Esophagus muscularis mucosa (tissue), 4 donors: ENCODE measurements around the gene SCO2. TPM values are rescaled to one million over a fixed set of nuclear protein-coding genes. Genes with fewer than 3 reads are reported as not detected.
A peak's percentile ranks its signal among the peaks of the same experiment; 100 is the strongest.

Source experiments
- DNase-seq: peaks from one replicate; pipeline ENCODE4 v3.0.0-alpha.2; 2017; ENCODE audit errors: extremely low spot score
- H3K27ac ChIP-seq, 4 donors: fragments of 200-600 bp; sonication (generic); replicated peaks in 1 of 4; 1 replicate in 3 of 4; 2 replicates in 1 of 4; pipeline ENCODE4 v1.5.1; 2016 to 2019; ENCODE audit warnings: mild to moderate bottlenecking in 1 of 4
- H3K27me3 ChIP-seq, 4 donors: fragments of 200-600 bp; sonication (generic); one replicate each; pipeline versions ENCODE4 v1.5.1 to v1.6.0; 2016 to 2019
- H3K36me3 ChIP-seq, 4 donors: fragments of 200-600 bp; sonication (generic); one replicate each; pipeline ENCODE4 v1.5.1; 2016 to 2019
- H3K4me1 ChIP-seq, 4 donors: fragments of 200-600 bp; sonication (generic); one replicate each; pipeline ENCODE4 v1.5.1; 2016 to 2019
- H3K4me3 ChIP-seq, 4 donors: fragments of 200-600 bp; sonication (generic); 1 replicate in 2 of 4; 2 replicates in 2 of 4; pipeline ENCODE4 v1.5.1; 2016 to 2019; ENCODE audit warnings: mild to moderate bottlenecking in 4 of 4, moderate library complexity in 1 of 4
- H3K9me3 ChIP-seq, 4 donors: fragments of 200-600 bp; sonication (generic); 1 replicate in 3 of 4; 2 replicates in 1 of 4; pipeline ENCODE4 v1.5.1; 2016 to 2019
- EP300 ChIP-seq: sonication (generic); formaldehyde crosslinking; IDR thresholded peaks from one replicate; pipeline ENCODE4 v1.6.1; 2017; ENCODE audit warnings: antibody characterized with exemption
- POLR2A ChIP-seq: fragments of 450-650 bp; IDR thresholded peaks from one replicate; pipeline ENCODE4 v1.6.1; 2017; ENCODE audit warnings: antibody characterized with exemption, moderate library complexity, mild to moderate bottlenecking, low read depth
- POLR2AphosphoS5 ChIP-seq, 2 donors: sonication (generic); formaldehyde crosslinking; IDR thresholded peaks; one replicate each; pipeline ENCODE4 v1.6.1; 2017; ENCODE audit warnings: antibody characterized with exemption in 2 of 2
- WGBS: methylation state at CpG from one replicate; pipeline ENCODE4 v1.1.5; 2018; 5-methylcytosine and 5-hydroxymethylcytosine counted together
- intact Hi-C: fragments of 100-400 bp; cut with DNase I; formaldehyde crosslinking; loops from one replicate; pipeline ENCODE4 v1.15.1; 2023
- total RNA-seq, 4 donors: library from RNA; depleted of rRNA; stranded (reverse); fragments of >200 nt; gene quantifications; one replicate each; pipeline versions ENCODE4 v1.1.0 to v1.2.1, GENCODE V29; 2016
- TF ChIP-seq, protein P1 (sequence below), 3 experiments: fragments of 200-600 bp in 2 of 3; fragments of 450-650 bp in 1 of 3; sonication (generic) in 2 of 3; IDR thresholded peaks; one replicate each; pipeline ENCODE4 v1.5.1; 2017 to 2019; ENCODE audit warnings: antibody characterized with exemption in 3 of 3, mild to moderate bottlenecking in 2 of 3, moderate library complexity in 1 of 3

The SCO2 gene
- total RNA-seq, 4 donors from 2014 or later, result 3.1 to 5.1 TPM; not detected in 2

- Histone ChIP-seq H3K4me1 (peaks cover 35 to 64% (median 59%) of the 10 kb centered on the region in 4 donors), H3K4me3 (peak overlapping the region; percentile 62 to 72 (median 63)), H3K9me3 (no peaks in the 10 kb centered on the region), H3K27ac (peak overlapping the region; percentile 79 to 93 (median 88)), H3K27me3 (peaks cover 10 to 70% (median 37%) of the 10 kb centered on the region in 4 donors), H3K36me3 (no peaks in the 10 kb centered on the region)
- TF ChIP-seq EP300 (no peak), POLR2A (peak; percentile 76), POLR2AphosphoS5 (IDR thresholded peaks at IDR 0.05) (peak; percentile 82 to 85)
- TF ChIP-seq, protein P1, sequence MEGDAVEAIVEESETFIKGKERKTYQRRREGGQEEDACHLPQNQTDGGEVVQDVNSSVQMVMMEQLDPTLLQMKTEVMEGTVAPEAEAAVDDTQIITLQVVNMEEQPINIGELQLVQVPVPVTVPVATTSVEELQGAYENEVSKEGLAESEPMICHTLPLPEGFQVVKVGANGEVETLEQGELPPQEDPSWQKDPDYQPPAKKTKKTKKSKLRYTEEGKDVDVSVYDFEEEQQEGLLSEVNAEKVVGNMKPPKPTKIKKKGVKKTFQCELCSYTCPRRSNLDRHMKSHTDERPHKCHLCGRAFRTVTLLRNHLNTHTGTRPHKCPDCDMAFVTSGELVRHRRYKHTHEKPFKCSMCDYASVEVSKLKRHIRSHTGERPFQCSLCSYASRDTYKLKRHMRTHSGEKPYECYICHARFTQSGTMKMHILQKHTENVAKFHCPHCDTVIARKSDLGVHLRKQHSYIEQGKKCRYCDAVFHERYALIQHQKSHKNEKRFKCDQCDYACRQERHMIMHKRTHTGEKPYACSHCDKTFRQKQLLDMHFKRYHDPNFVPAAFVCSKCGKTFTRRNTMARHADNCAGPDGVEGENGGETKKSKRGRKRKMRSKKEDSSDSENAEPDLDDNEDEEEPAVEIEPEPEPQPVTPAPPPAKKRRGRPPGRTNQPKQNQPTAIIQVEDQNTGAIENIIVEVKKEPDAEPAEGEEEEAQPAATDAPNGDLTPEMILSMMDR (IDR thresholded peaks at IDR 0.05), result no peak
- no CpG with 5 or more reads among the region's 53 CpGs for WGBS
- intact Hi-C loops, result no loop called here
- no peak for DNase-seq
Measured at GRCh38 chr22:50530877-50531545, 5.6 kb upstream of the SCO2 start.

DNA sequence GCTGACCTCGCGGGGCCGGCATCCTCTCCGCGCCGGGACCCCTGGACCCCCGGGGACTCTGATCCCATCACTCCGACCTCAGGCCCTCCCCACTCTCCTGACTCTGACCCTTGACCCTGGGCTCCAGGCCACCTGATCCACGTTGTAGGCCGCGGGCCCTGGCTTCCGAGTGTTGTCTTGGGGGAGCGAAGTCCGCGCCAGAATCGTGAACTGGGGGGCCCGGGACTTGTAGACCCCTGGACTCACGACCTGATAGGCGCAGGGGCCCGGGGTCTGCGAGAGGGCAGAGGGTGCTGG is 5.1 kb upstream of the SCO2 start:
- H3K27me3 ChIP-seq, result peaks cover 10 to 65% (median 37%) of the 10 kb centered on the region in 4 donors
- H3K9me3 ChIP-seq, result no peaks in the 10 kb centered on the region
- H3K4me3 ChIP-seq, result peak overlapping the region; percentile 62 to 72 (median 63)
- no peak for DNase-seq
- H3K36me3 ChIP-seq, result no peaks in the 10 kb centered on the region
- intact Hi-C loops, result no loop called here
- no peak for TF ChIP-seq POLR2AphosphoS5 (IDR thresholded peaks at IDR 0.05)
- TF ChIP-seq POLR2A, result no peak
- no peak for TF ChIP-seq EP300
- TF ChIP-seq, protein P1 (IDR thresholded peaks at IDR 0.05), result no peak
- H3K4me1 ChIP-seq, result peaks cover 35 to 68% (median 61%) of the 10 kb centered on the region in 4 donors
- peak overlapping the region; percentile 79 to 93 (median 88) for H3K27ac ChIP-seq
- no CpG with 5 or more reads among the region's 21 CpGs for WGBS

DNA sequence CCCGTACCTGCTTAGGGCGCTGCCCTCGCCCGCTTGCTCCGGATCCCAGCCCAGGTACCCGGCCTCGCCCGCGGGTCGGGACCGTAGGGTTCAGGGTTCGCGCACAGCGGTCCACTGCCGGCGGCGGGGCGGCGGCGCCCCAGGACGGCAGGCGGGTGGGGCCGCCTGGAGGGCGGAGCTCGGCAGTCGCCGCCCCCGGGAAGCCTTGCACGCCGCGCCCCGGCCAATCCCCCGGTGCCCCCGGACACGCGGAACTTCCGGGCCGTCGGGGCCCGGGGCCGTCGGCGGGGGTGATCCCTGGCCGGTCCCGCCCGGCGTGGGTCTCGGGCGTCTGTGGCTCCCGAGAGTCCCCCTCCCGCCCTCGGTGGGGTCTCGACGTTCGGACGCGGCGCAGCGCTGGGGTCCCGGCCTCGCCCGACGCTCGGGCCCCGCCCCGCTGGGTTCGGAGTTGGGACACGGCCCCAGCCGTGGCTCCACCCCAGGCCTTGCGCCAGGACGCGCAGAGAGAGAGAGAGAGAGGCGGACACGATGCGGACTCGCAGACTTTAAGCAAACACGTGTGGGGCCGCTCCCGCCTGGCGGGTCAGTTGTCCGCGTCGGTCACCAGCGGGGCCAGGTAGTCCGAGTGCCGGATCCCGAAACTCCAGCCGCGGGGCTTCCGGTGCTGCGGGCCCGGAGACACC is 4.6 kb upstream of the SCO2 start, which contains the start of gene TYMP:
TYMP (minus strand) TSS at position 116 of the 683 bp plus-strand sequence. CDS start 303 bp downstream, outside the sequence.
- peaks cover 35 to 71% (median 62%) of the 10 kb centered on the region in 4 donors for H3K4me1 ChIP-seq
- no peak for DNase-seq
- no peaks in the 10 kb centered on the region for H3K9me3 ChIP-seq
- no peaks in the 10 kb centered on the region for H3K36me3 ChIP-seq
- TF ChIP-seq POLR2A, result peak; percentile 46
- no peak for TF ChIP-seq EP300
- TF ChIP-seq POLR2AphosphoS5 (IDR thresholded peaks at IDR 0.05), result peak; percentile 61 to 80
- TF ChIP-seq, protein P1 (IDR thresholded peaks at IDR 0.05), result no peak
- H3K27ac ChIP-seq, result peak within 1 kb of the TSS; percentile 79 to 93 (median 88)
- 6% methylated on average over 17 of the region's 92 CpGs for WGBS
- peaks cover 10 to 60% (median 37%) of the 10 kb centered on the region in 4 donors for H3K27me3 ChIP-seq
- intact Hi-C loops, result loop anchor here (5.0 kb wide), 1 partner anchor 52 kb away; the partner anchor contains the start of gene CHKB
- peak within 1 kb of the TSS; percentile 62 to 72 (median 63) for H3K4me3 ChIP-seq

DNA sequence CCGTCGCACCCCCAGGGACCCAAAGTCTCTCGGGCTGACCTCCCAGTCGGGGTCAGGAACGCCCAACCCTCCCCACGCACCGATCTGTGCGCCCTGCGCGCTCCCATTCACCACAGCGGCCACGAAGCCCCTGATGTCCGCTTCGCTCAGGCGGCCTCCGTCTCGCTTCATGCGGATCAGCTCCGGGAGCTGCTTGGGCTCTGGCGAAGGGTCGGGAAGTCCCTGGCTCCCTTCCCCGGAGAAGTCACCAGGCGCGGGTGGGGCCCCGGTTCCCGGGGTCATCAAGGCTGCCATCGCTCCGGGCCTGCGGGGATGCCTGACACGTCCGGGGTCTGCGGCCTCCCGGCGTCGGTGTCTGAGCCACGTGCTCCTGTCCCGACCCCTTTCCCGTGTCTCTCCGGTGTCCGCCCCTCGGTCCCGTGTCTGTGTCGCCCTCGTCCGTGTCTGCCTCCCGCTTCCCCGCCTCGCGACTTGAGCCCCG is 4.1 kb upstream of the SCO2 start:
- WGBS, result no CpG with 5 or more reads among the region's 50 CpGs
- DNase-seq, result no peak
- Histone ChIP-seq H3K9me3 (no peaks in the 10 kb centered on the region), H3K36me3 (no peaks in the 10 kb centered on the region), H3K4me1 (peaks cover 41 to 77% (median 68%) of the 10 kb centered on the region in 4 donors), H3K4me3 (peak overlapping the region; percentile 62 to 72 (median 63)), H3K27ac (peak overlapping the region; percentile 79 to 93 (median 88)), H3K27me3 (peaks cover 10 to 55% (median 37%) of the 10 kb centered on the region in 4 donors)
- TF ChIP-seq, protein P1 (IDR thresholded peaks at IDR 0.05), result no peak
- TF ChIP-seq EP300, result no peak
- TF ChIP-seq POLR2A, result no peak
- TF ChIP-seq POLR2AphosphoS5 (IDR thresholded peaks at IDR 0.05), result no peak
- intact Hi-C loops, result loop anchor here (5.0 kb wide), 1 partner anchor 53 kb away; the partner anchor contains the start of gene CHKB
